Keratinocyte (primary cell): Measurements from ENCODE around the gene C19orf25. TPM values are rescaled to one million over a fixed set of nuclear protein-coding genes. Genes with fewer than 3 reads are reported as not detected.

Experiments used
- DNase-seq: peaks from one replicate; pipeline ENCODE4 v3.0.0-alpha.2; 2011; ENCODE audit warnings: low read depth, missing footprints, low spot score
- FAIRE-seq: peaks from 2 replicates; lab custom pipeline; 2011; peaks lifted over from hg19 to GRCh38; lab: Jason Lieb, UNC
- H2AFZ ChIP-seq: 2 replicates; pipeline ENCODE4 v1.6.0; 2012; ENCODE audit warnings: low read length, control low read depth, inconsistent platforms; ENCODE audit not compliant: control insufficient read depth
- H3K27ac ChIP-seq: 2 replicates; pipeline ENCODE4 v1.5.1; 2011; ENCODE audit warnings: low read length; ENCODE audit not compliant: control insufficient read depth, insufficient read depth
- H3K27me3 ChIP-seq: 3 replicates; pipeline ENCODE4 v1.6.0; 2011; ENCODE audit warnings: low read length; ENCODE audit not compliant: control insufficient read depth, insufficient read depth; ENCODE audit errors: extremely low read depth
- H3K36me3 ChIP-seq, 2 experiments: 2 replicates in 1 of 2; 3 replicates in 1 of 2; pipeline ENCODE4 v1.5.1; 2011; ENCODE audit warnings: low read length in 2 of 2, mild to moderate bottlenecking in 1 of 2; ENCODE audit not compliant: control insufficient read depth in 2 of 2, insufficient read depth in 2 of 2; ENCODE audit errors: extremely low read depth in 1 of 2
- H3K4me1 ChIP-seq: 3 replicates; pipeline ENCODE4 v1.5.1; 2011; ENCODE audit warnings: low read length; ENCODE audit not compliant: control insufficient read depth, insufficient read depth; ENCODE audit errors: extremely low read depth
- H3K4me2 ChIP-seq: 3 replicates; pipeline ENCODE4 v1.6.0; 2011; ENCODE audit warnings: low read depth, low read length; ENCODE audit not compliant: control insufficient read depth, insufficient read depth; ENCODE audit errors: extremely low read depth
- H3K4me3 ChIP-seq, 3 experiments: fragments of 200-600 bp in 1 of 3; sonication (generic) in 1 of 3; 2 replicates in 2 of 3; 3 replicates in 1 of 3; pipeline ENCODE4 v1.5.1; 2011 to 2016; ENCODE audit warnings: low read length in 3 of 3, mild to moderate bottlenecking in 3 of 3, control low read depth in 2 of 3, inconsistent platforms in 1 of 3, low read depth in 1 of 3, mixed read lengths in 1 of 3, mixed run types in 1 of 3, moderate library complexity in 1 of 3; ENCODE audit not compliant: control insufficient read depth in 2 of 3, insufficient read depth in 2 of 3; ENCODE audit errors: extremely low read depth in 1 of 3
- H3K79me2 ChIP-seq: 2 replicates; pipeline ENCODE4 v1.6.0; 2012; ENCODE audit warnings: low read length; ENCODE audit not compliant: control insufficient read depth, insufficient read depth
- H3K9ac ChIP-seq: 3 replicates; pipeline ENCODE4 v1.6.0; 2011; ENCODE audit warnings: low read length; ENCODE audit not compliant: control insufficient read depth, insufficient read depth; ENCODE audit errors: extremely low read depth
- H3K9me1 ChIP-seq: 3 replicates; pipeline ENCODE4 v1.6.0; 2011; ENCODE audit warnings: low read length; ENCODE audit not compliant: control insufficient read depth, insufficient read depth; ENCODE audit errors: extremely low read depth
- H3K9me3 ChIP-seq: 2 replicates; pipeline ENCODE4 v1.5.1; 2012; ENCODE audit warnings: low read depth, low read length; ENCODE audit not compliant: control insufficient read depth
- H4K20me1 ChIP-seq: 3 replicates; pipeline ENCODE4 v1.6.0; 2011; ENCODE audit warnings: low read length; ENCODE audit not compliant: control insufficient read depth, insufficient read depth; ENCODE audit errors: extremely low read depth
- EZH2 ChIP-seq: IDR thresholded peaks from one replicate; pipeline ENCODE4 v1.6.1; 2012; ENCODE audit warnings: inconsistent platforms, mild to moderate bottlenecking, low read length, moderate library complexity
- dilution Hi-C: fragments of 300-500 bp; cut with MboI; formaldehyde crosslinking; loops from one replicate; pipeline ENCODE4 v1.7.0; 2020; ENCODE audit warnings: low sequenced_read_pairs; ENCODE audit not compliant: extremely low pct_ligation_motif_present
- polyA plus RNA-seq, 5 experiments: library from polyadenylated mRNA; depleted of rRNA in 3 of 5; stranded (reverse) in 3 of 5; stranded (forward) in 1 of 5; unstranded in 1 of 5; fragments of >200 nt; gene quantifications; 1 replicate in 1 of 5; 2 replicates in 3 of 5; 3 replicates in 1 of 5; pipeline versions ENCODE4 v1.2.1 to v1.2.3, GENCODE V29; 2011 to 2012; ENCODE audit warnings: missing spikeins in 2 of 5, low read depth in 1 of 5, low replicate concordance in 1 of 5
- TF ChIP-seq, protein P1 (sequence below), 3 experiments: IDR thresholded peaks in 1 of 3; conservative IDR thresholded peaks in 1 of 3; optimal IDR thresholded peaks in 1 of 3; 2 replicates in 2 of 3; 3 replicates in 1 of 3; pipeline versions ENCODE3 to v1.5.1; 2011; ENCODE audit warnings: low read length in 3 of 3, mild to moderate bottlenecking in 3 of 3, moderate library complexity in 2 of 3, control low read depth in 1 of 3, inconsistent platforms in 1 of 3; ENCODE audit not compliant: insufficient read depth in 2 of 3; ENCODE audit errors: extremely low read depth in 1 of 3

C19orf25 gene
- polyA plus RNA-seq, 1 donor (not counting 4 experiments of a cell fraction or from before 2014, with no cell fraction given), result 11.2 TPM

DNA sequence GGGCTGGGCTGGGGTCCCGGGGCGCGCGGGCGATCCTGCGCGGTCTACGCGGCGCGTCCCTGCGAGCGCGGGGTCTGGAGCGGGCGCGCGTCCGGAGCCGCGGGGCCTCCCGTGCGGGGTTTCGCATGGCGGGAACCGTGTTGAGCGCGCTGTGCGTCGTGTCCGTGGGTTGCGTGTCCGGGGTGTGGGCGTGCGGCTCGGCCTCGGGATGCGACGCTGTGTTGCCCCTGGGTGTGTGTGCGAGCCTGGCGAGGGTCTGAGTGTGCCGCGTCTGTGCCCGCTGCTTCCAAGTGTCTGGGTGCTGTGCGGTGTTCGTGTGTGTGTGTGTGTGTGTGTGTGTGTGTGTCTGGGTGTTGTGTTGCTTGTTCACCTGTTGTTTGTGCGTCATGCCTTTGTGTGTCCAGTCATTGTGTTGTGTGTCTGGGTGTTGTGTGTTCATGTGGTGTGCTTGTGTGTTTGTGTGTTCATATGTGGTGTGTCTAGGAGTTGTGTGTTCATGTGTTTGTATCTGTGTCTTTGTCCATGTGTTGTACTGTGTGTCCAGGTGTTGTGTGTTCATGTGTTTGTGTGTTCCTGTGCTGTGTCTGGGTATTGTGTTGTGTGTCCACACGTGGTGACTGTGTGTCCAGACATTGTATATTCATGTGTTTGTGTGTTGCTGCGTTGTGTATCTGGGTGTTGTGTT, 45.4 kb upstream of the C19orf25 start:
- no peaks in the 10 kb centered on the region for H3K9me1 ChIP-seq
- TF ChIP-seq EZH2, result peak; percentile 99
- TF ChIP-seq, protein P1, sequence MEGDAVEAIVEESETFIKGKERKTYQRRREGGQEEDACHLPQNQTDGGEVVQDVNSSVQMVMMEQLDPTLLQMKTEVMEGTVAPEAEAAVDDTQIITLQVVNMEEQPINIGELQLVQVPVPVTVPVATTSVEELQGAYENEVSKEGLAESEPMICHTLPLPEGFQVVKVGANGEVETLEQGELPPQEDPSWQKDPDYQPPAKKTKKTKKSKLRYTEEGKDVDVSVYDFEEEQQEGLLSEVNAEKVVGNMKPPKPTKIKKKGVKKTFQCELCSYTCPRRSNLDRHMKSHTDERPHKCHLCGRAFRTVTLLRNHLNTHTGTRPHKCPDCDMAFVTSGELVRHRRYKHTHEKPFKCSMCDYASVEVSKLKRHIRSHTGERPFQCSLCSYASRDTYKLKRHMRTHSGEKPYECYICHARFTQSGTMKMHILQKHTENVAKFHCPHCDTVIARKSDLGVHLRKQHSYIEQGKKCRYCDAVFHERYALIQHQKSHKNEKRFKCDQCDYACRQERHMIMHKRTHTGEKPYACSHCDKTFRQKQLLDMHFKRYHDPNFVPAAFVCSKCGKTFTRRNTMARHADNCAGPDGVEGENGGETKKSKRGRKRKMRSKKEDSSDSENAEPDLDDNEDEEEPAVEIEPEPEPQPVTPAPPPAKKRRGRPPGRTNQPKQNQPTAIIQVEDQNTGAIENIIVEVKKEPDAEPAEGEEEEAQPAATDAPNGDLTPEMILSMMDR (optimal IDR thresholded peaks at IDR 0.05 in 1 of 3, IDR thresholded peaks at IDR 0.05 in 1 of 3, conservative IDR thresholded peaks at IDR 0.05 in 1 of 3; ENCODE audit: extremely low read depth in 1 of 3, insufficient read depth in 2 of 3, low read length in 3 of 3), result no peak
- peaks cover 37% of the 10 kb centered on the region for H3K27me3 ChIP-seq
- no peaks in the 10 kb centered on the region for H3K4me1 ChIP-seq
- H2AFZ ChIP-seq, result no peak overlapping the region
- peaks cover 2% of the 10 kb centered on the region for H4K20me1 ChIP-seq
- H3K4me2 ChIP-seq, result no peak overlapping the region
- no peaks in the 10 kb centered on the region for H3K9me3 ChIP-seq
- no peaks in the 10 kb centered on the region for H3K36me3 ChIP-seq
- dilution Hi-C loops, result no loop called here
- FAIRE-seq (no peak), DNase-seq (no peak)
- H3K9ac ChIP-seq, result no peak overlapping the region
- H3K27ac ChIP-seq, result no peak overlapping the region
- no peak overlapping the region for H3K4me3 ChIP-seq
- H3K79me2 ChIP-seq, result no peaks in the 10 kb centered on the region

- dilution Hi-C loops, result no loop called here
- no peak for FAIRE-seq
- no peak for DNase-seq
- H3K9ac ChIP-seq, result no peak within 1 kb of the TSS
- no peak within 1 kb of the TSS for H3K27ac ChIP-seq
- no peaks in the 10 kb centered on the region for H3K4me1 ChIP-seq
- no peak within 1 kb of the TSS for H2AFZ ChIP-seq
- no peaks in the 10 kb centered on the region for H3K9me1 ChIP-seq
- TF ChIP-seq EZH2, result peak; percentile 45
- TF ChIP-seq, protein P1 (optimal IDR thresholded peaks at IDR 0.05 in 1 of 3, IDR thresholded peaks at IDR 0.05 in 1 of 3, conservative IDR thresholded peaks at IDR 0.05 in 1 of 3; ENCODE audit: extremely low read depth in 1 of 3, insufficient read depth in 2 of 3, low read length in 3 of 3), result no peak
- H3K4me3 ChIP-seq, result no peak within 1 kb of the TSS
- no peaks in the 10 kb centered on the region for H3K36me3 ChIP-seq
- H4K20me1 ChIP-seq, result peaks cover 2% of the 10 kb centered on the region
- no peaks in the 10 kb centered on the region for H3K9me3 ChIP-seq
- no peak within 1 kb of the TSS for H3K4me2 ChIP-seq
- H3K27me3 ChIP-seq, result peaks cover 37% of the 10 kb centered on the region
- no peaks in the 10 kb centered on the region for H3K79me2 ChIP-seq
These were observed 44.6 kb upstream of the C19orf25 start, which contains the start of gene PLK5 for GRCh38 chr19:1523412-1524286. Gene PLK5 (plus strand): TSS chr19:1524077. CDS start chr19:1526997, 2,920 bp downstream.
